A549 (cell line): ENCODE measurements around the gene SEMA6B.

ENCODE experiments used
- EP300 ChIP-seq, 2 experiments: fragments of >200 bp; sonication (Bioruptor Twin); formaldehyde crosslinking; IDR thresholded peaks; 2 replicates in 1 of 2; 3 replicates in 1 of 2; pipeline ENCODE4 v1.6.1; 2016 to 2017
- JUN ChIP-seq, 2 experiments: fragments of >200 bp; sonication (Bioruptor Twin); formaldehyde crosslinking; IDR thresholded peaks; 2 replicates in 1 of 2; 3 replicates in 1 of 2; pipeline ENCODE4 v1.6.1; 2016 to 2017
- MAFK ChIP-seq: fragments of 450-650 bp; IDR thresholded peaks from 2 replicates; pipeline ENCODE4 v1.6.1; 2014; ENCODE audit not compliant: partially characterized antibody
- PHF8 ChIP-seq: fragments of 200-600 bp; sonication (generic); IDR thresholded peaks from 2 replicates; pipeline ENCODE4 v1.6.1; 2016; ENCODE audit warnings: low read depth, mild to moderate bottlenecking, antibody characterized with exemption, moderate library complexity, borderline replicate concordance
- POLR2AphosphoS2 ChIP-seq: conservative IDR thresholded peaks from 2 replicates; pipeline ENCODE4 v1.6.1; 2012; ENCODE audit warnings: low read length, improper control_type of control experiment, inconsistent platforms
- TF ChIP-seq, protein P1 (sequence below): fragments of >200 bp; sonication (Bioruptor Twin); formaldehyde crosslinking; IDR thresholded peaks from 3 replicates; pipeline ENCODE4 v1.5.1; 2016
- TF ChIP-seq, protein P2 (sequence below): fragments of >200 bp; sonication (Bioruptor Twin); formaldehyde crosslinking; IDR thresholded peaks from 3 replicates; pipeline ENCODE4 v1.6.1; 2016
- TF ChIP-seq, protein P3 (sequence below): fragments of 200-600 bp; sonication (generic); IDR thresholded peaks from 2 replicates; pipeline ENCODE4 v1.6.1; 2016; ENCODE audit warnings: antibody characterized with exemption, mild to moderate bottlenecking, moderate library complexity

DNA sequence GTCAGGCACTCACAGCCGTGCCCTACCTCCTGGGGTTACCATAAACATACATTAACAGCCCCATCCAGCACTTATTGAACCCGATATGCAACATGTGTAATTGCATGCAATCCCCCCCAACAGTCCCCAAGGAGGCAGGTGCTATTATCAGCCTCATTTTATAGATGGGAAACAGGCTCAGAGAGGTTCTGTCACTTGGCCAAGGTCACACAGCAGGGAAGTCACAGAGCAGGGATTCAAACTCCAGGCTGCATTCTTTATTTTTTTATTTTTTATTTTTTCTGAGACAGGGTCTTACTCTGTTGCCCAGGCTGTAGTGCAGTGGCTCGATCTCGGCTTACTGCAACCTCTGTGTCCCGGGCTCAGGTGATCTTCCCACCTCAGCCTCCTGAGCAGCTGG lies 41.4 kb upstream of the SEMA6B start:
- TF ChIP-seq POLR2AphosphoS2 = no peak
- no peak for TF ChIP-seq PHF8
- TF ChIP-seq, protein P1, sequence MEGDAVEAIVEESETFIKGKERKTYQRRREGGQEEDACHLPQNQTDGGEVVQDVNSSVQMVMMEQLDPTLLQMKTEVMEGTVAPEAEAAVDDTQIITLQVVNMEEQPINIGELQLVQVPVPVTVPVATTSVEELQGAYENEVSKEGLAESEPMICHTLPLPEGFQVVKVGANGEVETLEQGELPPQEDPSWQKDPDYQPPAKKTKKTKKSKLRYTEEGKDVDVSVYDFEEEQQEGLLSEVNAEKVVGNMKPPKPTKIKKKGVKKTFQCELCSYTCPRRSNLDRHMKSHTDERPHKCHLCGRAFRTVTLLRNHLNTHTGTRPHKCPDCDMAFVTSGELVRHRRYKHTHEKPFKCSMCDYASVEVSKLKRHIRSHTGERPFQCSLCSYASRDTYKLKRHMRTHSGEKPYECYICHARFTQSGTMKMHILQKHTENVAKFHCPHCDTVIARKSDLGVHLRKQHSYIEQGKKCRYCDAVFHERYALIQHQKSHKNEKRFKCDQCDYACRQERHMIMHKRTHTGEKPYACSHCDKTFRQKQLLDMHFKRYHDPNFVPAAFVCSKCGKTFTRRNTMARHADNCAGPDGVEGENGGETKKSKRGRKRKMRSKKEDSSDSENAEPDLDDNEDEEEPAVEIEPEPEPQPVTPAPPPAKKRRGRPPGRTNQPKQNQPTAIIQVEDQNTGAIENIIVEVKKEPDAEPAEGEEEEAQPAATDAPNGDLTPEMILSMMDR = no peak
- no peak for TF ChIP-seq JUN (IDR thresholded peaks at IDR 0.05)
- TF ChIP-seq, protein P2, sequence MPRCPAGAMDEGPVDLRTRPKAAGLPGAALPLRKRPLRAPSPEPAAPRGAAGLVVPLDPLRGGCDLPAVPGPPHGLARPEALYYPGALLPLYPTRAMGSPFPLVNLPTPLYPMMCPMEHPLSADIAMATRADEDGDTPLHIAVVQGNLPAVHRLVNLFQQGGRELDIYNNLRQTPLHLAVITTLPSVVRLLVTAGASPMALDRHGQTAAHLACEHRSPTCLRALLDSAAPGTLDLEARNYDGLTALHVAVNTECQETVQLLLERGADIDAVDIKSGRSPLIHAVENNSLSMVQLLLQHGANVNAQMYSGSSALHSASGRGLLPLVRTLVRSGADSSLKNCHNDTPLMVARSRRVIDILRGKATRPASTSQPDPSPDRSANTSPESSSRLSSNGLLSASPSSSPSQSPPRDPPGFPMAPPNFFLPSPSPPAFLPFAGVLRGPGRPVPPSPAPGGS = no peak
- TF ChIP-seq EP300 (IDR thresholded peaks at IDR 0.05) = no peak
- TF ChIP-seq MAFK = no peak
- TF ChIP-seq, protein P3, sequence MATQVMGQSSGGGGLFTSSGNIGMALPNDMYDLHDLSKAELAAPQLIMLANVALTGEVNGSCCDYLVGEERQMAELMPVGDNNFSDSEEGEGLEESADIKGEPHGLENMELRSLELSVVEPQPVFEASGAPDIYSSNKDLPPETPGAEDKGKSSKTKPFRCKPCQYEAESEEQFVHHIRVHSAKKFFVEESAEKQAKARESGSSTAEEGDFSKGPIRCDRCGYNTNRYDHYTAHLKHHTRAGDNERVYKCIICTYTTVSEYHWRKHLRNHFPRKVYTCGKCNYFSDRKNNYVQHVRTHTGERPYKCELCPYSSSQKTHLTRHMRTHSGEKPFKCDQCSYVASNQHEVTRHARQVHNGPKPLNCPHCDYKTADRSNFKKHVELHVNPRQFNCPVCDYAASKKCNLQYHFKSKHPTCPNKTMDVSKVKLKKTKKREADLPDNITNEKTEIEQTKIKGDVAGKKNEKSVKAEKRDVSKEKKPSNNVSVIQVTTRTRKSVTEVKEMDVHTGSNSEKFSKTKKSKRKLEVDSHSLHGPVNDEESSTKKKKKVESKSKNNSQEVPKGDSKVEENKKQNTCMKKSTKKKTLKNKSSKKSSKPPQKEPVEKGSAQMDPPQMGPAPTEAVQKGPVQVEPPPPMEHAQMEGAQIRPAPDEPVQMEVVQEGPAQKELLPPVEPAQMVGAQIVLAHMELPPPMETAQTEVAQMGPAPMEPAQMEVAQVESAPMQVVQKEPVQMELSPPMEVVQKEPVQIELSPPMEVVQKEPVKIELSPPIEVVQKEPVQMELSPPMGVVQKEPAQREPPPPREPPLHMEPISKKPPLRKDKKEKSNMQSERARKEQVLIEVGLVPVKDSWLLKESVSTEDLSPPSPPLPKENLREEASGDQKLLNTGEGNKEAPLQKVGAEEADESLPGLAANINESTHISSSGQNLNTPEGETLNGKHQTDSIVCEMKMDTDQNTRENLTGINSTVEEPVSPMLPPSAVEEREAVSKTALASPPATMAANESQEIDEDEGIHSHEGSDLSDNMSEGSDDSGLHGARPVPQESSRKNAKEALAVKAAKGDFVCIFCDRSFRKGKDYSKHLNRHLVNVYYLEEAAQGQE = no peak
